Adrenal gland (tissue), 5 donors: ENCODE data around the gene SLC4A3.

ENCODE experiments used
- CTCF ChIP-seq, 6 experiments: fragments of 450-650 bp in 4 of 6; fragments of 200-600 bp in 2 of 6; sonication (generic) in 1 of 6; IDR thresholded peaks; 1 replicate in 5 of 6; 2 replicates in 1 of 6; pipeline versions ENCODE4 v1.5.1 to v1.8.0; 2016 to 2021; ENCODE audit warnings: antibody characterized with exemption in 6 of 6, mild to moderate bottlenecking in 2 of 6, moderate library complexity in 1 of 6
- POLR2A ChIP-seq, 2 donors: fragments of 450-650 bp; IDR thresholded peaks; one replicate each; pipeline ENCODE4 v1.6.1; 2017; ENCODE audit warnings: antibody characterized with exemption in 2 of 2, mild to moderate bottlenecking in 2 of 2, moderate library complexity in 1 of 2
- donor health status: DM: no; HTN: no; CAD: no.

GRCh38 chr2:219626540-219626939 lies 890 bp upstream of the SLC4A3 start:
- TF ChIP-seq POLR2A (IDR thresholded peaks at IDR 0.05), result no peak
- TF ChIP-seq CTCF (IDR thresholded peaks at IDR 0.05), result no peak
